ENCODE measurements around the gene MACROD2.

Gene MACROD2

GRCh38 chr20:14910126-14910525 lies 914.8 kb downstream of the MACROD2 start:
- no peak overlapping the region for H3K4me3 ChIP-seq (ENCODE audit: low read depth, low read length)
- no peak for TF ChIP-seq CTCF (IDR thresholded peaks at IDR 0.05; ENCODE audit: insufficient read depth, low read length, missing control alignments)
- DNase-seq (ENCODE audit: low read depth, low spot score): no peak
- ChIA-PET POLR2A (no interaction called here), CTCF (interaction anchor here (0.6 kb wide), 1 partner anchor 35 kb away, joined by 3 read pairs; no protein-coding TSS in a partner anchor)

- no peak for TF ChIP-seq CTCF (IDR thresholded peaks at IDR 0.05; ENCODE audit: insufficient read depth, low read length, missing control alignments)
- ChIA-PET CTCF (no interaction called here), POLR2A (no interaction called here)
- no peak overlapping the region for H3K4me3 ChIP-seq (ENCODE audit: low read depth, low read length)
- no peak for DNase-seq (ENCODE audit: low read depth, low spot score)
These were observed 918.7 kb downstream of the MACROD2 start for GRCh38 chr20:14913896-14914620.

GRCh38 chr20:14914633-14915032 lies 919.3 kb downstream of the MACROD2 start:
- CTCF ChIA-PET: no interaction called here
- no peak for DNase-seq (ENCODE audit: low read depth, low spot score)
- H3K4me3 ChIP-seq (ENCODE audit: low read depth, low read length): no peak overlapping the region
- POLR2A ChIA-PET: no interaction called here
- no peak for TF ChIP-seq CTCF (IDR thresholded peaks at IDR 0.05; ENCODE audit: insufficient read depth, low read length, missing control alignments)

GRCh38 chr20:14915356-14915755 lies 920.0 kb downstream of the MACROD2 start:
- DNase-seq (ENCODE audit: low read depth, low spot score): no peak
- ChIA-PET POLR2A (no interaction called here), CTCF (no interaction called here)
- TF ChIP-seq CTCF (IDR thresholded peaks at IDR 0.05; ENCODE audit: insufficient read depth, low read length, missing control alignments): no peak
- no peak overlapping the region for H3K4me3 ChIP-seq (ENCODE audit: low read depth, low read length)

GRCh38 chr20:14916360-14916920 lies 921.1 kb downstream of the MACROD2 start:
- no peak for DNase-seq (ENCODE audit: low read depth, low spot score)
- POLR2A ChIA-PET: no interaction called here
- CTCF ChIA-PET: no interaction called here
- no peak overlapping the region for H3K4me3 ChIP-seq (ENCODE audit: low read depth, low read length)
- TF ChIP-seq CTCF (IDR thresholded peaks at IDR 0.05; ENCODE audit: insufficient read depth, low read length, missing control alignments): no peak

GRCh38 chr20:14918281-14918680 lies 923.0 kb downstream of the MACROD2 start:
- ChIA-PET CTCF (no interaction called here), POLR2A (no interaction called here)
- no peak for TF ChIP-seq CTCF (IDR thresholded peaks at IDR 0.05; ENCODE audit: insufficient read depth, low read length, missing control alignments)
- no peak overlapping the region for H3K4me3 ChIP-seq (ENCODE audit: low read depth, low read length)
- no peak for DNase-seq (ENCODE audit: low read depth, low spot score)
